ENCODE results near the gene DNAI2. TPM values are rescaled to one million over a fixed set of nuclear protein-coding genes. Genes with fewer than 3 reads are reported as not detected.

Gene DNAI2
- total RNA-seq, 1 experiment from 2014 or later = not detected

DNA sequence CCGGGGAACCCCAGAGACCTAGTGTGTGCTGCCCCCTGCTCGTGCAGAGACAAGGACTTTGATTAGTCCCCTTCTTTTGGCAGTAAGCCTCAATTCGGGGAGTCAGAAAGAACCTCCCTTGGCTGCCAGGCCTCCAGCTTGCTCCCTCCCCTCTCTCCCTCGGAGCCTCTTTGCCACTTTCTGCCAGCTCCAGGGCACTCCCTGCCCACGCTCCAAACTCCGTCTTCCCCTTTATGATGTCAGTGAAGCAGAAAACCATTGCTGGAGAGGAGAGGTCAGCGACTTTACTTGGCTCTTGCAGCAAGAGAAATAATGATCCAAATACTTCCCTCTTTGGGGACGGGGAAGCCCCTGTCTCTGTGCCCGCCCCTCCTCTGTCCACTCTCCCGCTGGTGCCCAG is 32.6 kb upstream of the DNAI2 start:
- BruUV-seq (replicated peaks) = no TSS peak

GRCh38 chr17:74241847-74242246 is 32.2 kb upstream of the DNAI2 start:
- Histone ChIP-seq H3K4me1 (ENCODE audit: insufficient read depth, low read length) (no peaks in the 10 kb centered on the region), H3K27ac (ENCODE audit: low read length) (no peak overlapping the region), H3K9ac (ENCODE audit: low read length) (no peak overlapping the region), H3K9me2 (replicated peaks; ENCODE audit: low read length) (no peaks in the 10 kb centered on the region), H3K79me2 (ENCODE audit: low read length) (no peaks in the 10 kb centered on the region), H3K4me2 (ENCODE audit: low read length) (no peak overlapping the region), H3K9me3 (ENCODE audit: low read length) (no peaks in the 10 kb centered on the region), H4K20me1 (ENCODE audit: low read length) (no peaks in the 10 kb centered on the region), H3K4me3 (ENCODE audit: low read length) (no peak overlapping the region), H2AFZ (ENCODE audit: low read length) (no peak overlapping the region), H3K27me3 (ENCODE audit: low read length) (no peaks in the 10 kb centered on the region), H3K36me3 (ENCODE audit: low read depth, low read length) (no peaks in the 10 kb centered on the region), H3F3A (ENCODE audit: low read length, unreplicated experiment) (no peaks in the 10 kb centered on the region)
- no peak for DNase-seq
- TF ChIP-seq EZH2 (IDR thresholded peaks at IDR 0.05; ENCODE audit: low read length, unreplicated experiment) (no peak), EZH2phosphoT487 (IDR thresholded peaks at IDR 0.05; ENCODE audit: borderline replicate concordance, low read length) (no peak), CTCF (conservative IDR thresholded peaks at IDR 0.05; ENCODE audit: low read depth, low read length) (no peak)
- BruUV-seq (replicated peaks) = no TSS peak
- ATAC-seq = no peak
- intact Hi-C loops (cut with micrococcal nuclease) = no loop called here
- POLR2A ChIA-PET (ENCODE audit: unreplicated experiment) = no interaction called here
- CTCF ChIA-PET = interaction anchor here (0.6 kb wide), 1 partner anchor 507 kb away, joined by 5 read pairs; no protein-coding TSS in a partner anchor

More for the DNA sequence above, 32.6 kb upstream of the DNAI2 start:
- no peaks in the 10 kb centered on the region for H3F3A ChIP-seq (ENCODE audit: low read length, unreplicated experiment)
- no peak overlapping the region for H3K9ac ChIP-seq (ENCODE audit: low read length)
- H3K9me3 ChIP-seq (ENCODE audit: low read length) = no peaks in the 10 kb centered on the region
- H3K36me3 ChIP-seq (ENCODE audit: low read depth, low read length) = no peaks in the 10 kb centered on the region
- H3K4me2 ChIP-seq (ENCODE audit: low read length) = no peak overlapping the region
- H3K4me3 ChIP-seq (ENCODE audit: low read length) = no peak overlapping the region
- no peaks in the 10 kb centered on the region for H3K9me2 ChIP-seq (replicated peaks; ENCODE audit: low read length)
- POLR2A ChIA-PET (ENCODE audit: unreplicated experiment) = no interaction called here
- H2AFZ ChIP-seq (ENCODE audit: low read length) = no peak overlapping the region
- no peaks in the 10 kb centered on the region for H3K79me2 ChIP-seq (ENCODE audit: low read length)
- H3K4me1 ChIP-seq (ENCODE audit: insufficient read depth, low read length) = no peaks in the 10 kb centered on the region
- CTCF ChIA-PET = interaction anchor here (0.6 kb wide), 1 partner anchor 508 kb away, joined by 5 read pairs; no protein-coding TSS in a partner anchor
- no peaks in the 10 kb centered on the region for H4K20me1 ChIP-seq (ENCODE audit: low read length)
- H3K27ac ChIP-seq (ENCODE audit: low read length) = no peak overlapping the region
- TF ChIP-seq EZH2 (IDR thresholded peaks at IDR 0.05; ENCODE audit: low read length, unreplicated experiment) (no peak), EZH2phosphoT487 (IDR thresholded peaks at IDR 0.05; ENCODE audit: borderline replicate concordance, low read length) (no peak), CTCF (conservative IDR thresholded peaks at IDR 0.05; ENCODE audit: low read depth, low read length) (no peak)
- DNase-seq = no peak
- intact Hi-C loops (cut with micrococcal nuclease) = no loop called here
- no peak for ATAC-seq
- no peaks in the 10 kb centered on the region for H3K27me3 ChIP-seq (ENCODE audit: low read length)

GRCh38 chr17:74243013-74243755 is 30.9 kb upstream of the DNAI2 start:
- no peak for ATAC-seq
- Histone ChIP-seq H3K9me2 (replicated peaks; ENCODE audit: low read length) (no peaks in the 10 kb centered on the region), H3K9me3 (ENCODE audit: low read length) (no peaks in the 10 kb centered on the region), H3F3A (ENCODE audit: low read length, unreplicated experiment) (no peaks in the 10 kb centered on the region), H3K4me3 (ENCODE audit: low read length) (no peak overlapping the region), H3K79me2 (ENCODE audit: low read length) (no peaks in the 10 kb centered on the region), H3K27ac (ENCODE audit: low read length) (no peak overlapping the region), H3K4me2 (ENCODE audit: low read length) (no peak overlapping the region), H3K36me3 (ENCODE audit: low read depth, low read length) (no peaks in the 10 kb centered on the region), H3K4me1 (ENCODE audit: insufficient read depth, low read length) (no peaks in the 10 kb centered on the region), H3K9ac (ENCODE audit: low read length) (no peak overlapping the region), H4K20me1 (ENCODE audit: low read length) (no peaks in the 10 kb centered on the region), H2AFZ (ENCODE audit: low read length) (no peak overlapping the region), H3K27me3 (ENCODE audit: low read length) (no peaks in the 10 kb centered on the region)
- DNase-seq = no peak
- CTCF ChIA-PET = no interaction called here
- intact Hi-C loops (cut with micrococcal nuclease) = no loop called here
- TF ChIP-seq EZH2phosphoT487 (IDR thresholded peaks at IDR 0.05; ENCODE audit: borderline replicate concordance, low read length) = no peak
- no peak for TF ChIP-seq CTCF (conservative IDR thresholded peaks at IDR 0.05; ENCODE audit: low read depth, low read length)
- no peak for TF ChIP-seq EZH2 (IDR thresholded peaks at IDR 0.05; ENCODE audit: low read length, unreplicated experiment)
- no TSS peak for BruUV-seq (replicated peaks)
- POLR2A ChIA-PET (ENCODE audit: unreplicated experiment) = no interaction called here
